ENCODE measurements around the gene TIGAR.

Gene TIGAR

GRCh38 chr12:4278329-4279197 is 42.5 kb upstream of the TIGAR start:
- DNase-seq (ENCODE audit: low read depth): no peak
- H3K4me3 ChIP-seq (ENCODE audit: low read depth, low read length): no peak overlapping the region
- TF ChIP-seq, protein P1, sequence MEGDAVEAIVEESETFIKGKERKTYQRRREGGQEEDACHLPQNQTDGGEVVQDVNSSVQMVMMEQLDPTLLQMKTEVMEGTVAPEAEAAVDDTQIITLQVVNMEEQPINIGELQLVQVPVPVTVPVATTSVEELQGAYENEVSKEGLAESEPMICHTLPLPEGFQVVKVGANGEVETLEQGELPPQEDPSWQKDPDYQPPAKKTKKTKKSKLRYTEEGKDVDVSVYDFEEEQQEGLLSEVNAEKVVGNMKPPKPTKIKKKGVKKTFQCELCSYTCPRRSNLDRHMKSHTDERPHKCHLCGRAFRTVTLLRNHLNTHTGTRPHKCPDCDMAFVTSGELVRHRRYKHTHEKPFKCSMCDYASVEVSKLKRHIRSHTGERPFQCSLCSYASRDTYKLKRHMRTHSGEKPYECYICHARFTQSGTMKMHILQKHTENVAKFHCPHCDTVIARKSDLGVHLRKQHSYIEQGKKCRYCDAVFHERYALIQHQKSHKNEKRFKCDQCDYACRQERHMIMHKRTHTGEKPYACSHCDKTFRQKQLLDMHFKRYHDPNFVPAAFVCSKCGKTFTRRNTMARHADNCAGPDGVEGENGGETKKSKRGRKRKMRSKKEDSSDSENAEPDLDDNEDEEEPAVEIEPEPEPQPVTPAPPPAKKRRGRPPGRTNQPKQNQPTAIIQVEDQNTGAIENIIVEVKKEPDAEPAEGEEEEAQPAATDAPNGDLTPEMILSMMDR (IDR thresholded peaks at IDR 0.05; ENCODE audit: insufficient read depth, low read depth, low read length, missing control alignments): no peak

DNA sequence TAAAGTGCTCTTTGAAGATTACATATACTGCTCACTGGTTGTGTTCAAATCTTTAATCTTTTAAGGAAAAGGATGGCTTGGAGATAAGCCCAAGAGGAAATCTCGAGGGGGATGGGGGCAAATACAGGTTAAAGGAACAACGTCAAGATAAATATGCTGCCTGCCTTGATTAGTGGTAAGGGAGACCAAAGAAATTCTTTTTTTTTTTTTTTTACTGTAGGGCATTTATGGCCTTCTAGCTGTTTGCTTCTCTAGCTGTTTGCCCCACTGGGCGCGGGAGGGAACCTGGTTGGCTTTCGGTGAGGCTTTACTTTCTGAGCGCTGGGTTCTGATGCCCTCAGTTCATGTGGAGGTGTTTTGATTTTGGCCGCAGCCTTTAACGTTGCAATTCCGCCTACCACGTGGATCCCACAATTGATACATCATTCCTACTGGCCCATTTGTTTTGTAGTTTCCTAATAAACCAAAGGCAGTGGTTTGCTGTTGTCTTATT is 41.8 kb upstream of the TIGAR start:
- no peak overlapping the region for H3K4me3 ChIP-seq (ENCODE audit: low read depth, low read length)
- no peak for DNase-seq (ENCODE audit: low read depth)
- TF ChIP-seq, protein P1 (IDR thresholded peaks at IDR 0.05; ENCODE audit: insufficient read depth, low read depth, low read length, missing control alignments): no peak

GRCh38 chr12:4280351-4281163 is 40.5 kb upstream of the TIGAR start:
- TF ChIP-seq, protein P1 (IDR thresholded peaks at IDR 0.05; ENCODE audit: insufficient read depth, low read depth, low read length, missing control alignments): no peak
- DNase-seq (ENCODE audit: low read depth): no peak
- no peak overlapping the region for H3K4me3 ChIP-seq (ENCODE audit: low read depth, low read length)

DNA sequence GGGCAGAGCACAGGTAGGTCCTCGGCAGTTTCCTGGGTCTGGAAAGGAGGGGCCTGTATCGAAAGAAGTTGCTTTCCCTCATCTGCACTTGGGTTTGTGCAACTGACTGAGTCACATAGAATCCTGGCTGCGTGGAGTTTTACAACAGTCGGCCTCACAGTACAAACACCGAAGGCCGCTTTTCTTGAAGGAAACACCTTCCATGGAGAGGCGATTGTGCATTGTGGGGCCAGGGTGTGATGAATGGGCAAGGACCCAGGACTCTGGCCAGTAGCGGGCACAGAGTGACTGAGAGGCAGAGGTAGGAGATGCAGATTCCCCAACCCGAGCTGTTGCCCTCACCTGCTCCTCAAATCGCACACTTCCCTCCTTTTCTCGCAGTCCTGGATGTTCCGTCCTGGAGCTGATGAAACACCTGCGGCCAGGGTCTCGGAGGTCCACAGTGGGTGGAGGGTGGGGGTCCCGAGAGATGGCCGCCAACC is 39.8 kb upstream of the TIGAR start:
- TF ChIP-seq, protein P1 (IDR thresholded peaks at IDR 0.05; ENCODE audit: insufficient read depth, low read depth, low read length, missing control alignments): no peak
- no peak for DNase-seq (ENCODE audit: low read depth)

DNA sequence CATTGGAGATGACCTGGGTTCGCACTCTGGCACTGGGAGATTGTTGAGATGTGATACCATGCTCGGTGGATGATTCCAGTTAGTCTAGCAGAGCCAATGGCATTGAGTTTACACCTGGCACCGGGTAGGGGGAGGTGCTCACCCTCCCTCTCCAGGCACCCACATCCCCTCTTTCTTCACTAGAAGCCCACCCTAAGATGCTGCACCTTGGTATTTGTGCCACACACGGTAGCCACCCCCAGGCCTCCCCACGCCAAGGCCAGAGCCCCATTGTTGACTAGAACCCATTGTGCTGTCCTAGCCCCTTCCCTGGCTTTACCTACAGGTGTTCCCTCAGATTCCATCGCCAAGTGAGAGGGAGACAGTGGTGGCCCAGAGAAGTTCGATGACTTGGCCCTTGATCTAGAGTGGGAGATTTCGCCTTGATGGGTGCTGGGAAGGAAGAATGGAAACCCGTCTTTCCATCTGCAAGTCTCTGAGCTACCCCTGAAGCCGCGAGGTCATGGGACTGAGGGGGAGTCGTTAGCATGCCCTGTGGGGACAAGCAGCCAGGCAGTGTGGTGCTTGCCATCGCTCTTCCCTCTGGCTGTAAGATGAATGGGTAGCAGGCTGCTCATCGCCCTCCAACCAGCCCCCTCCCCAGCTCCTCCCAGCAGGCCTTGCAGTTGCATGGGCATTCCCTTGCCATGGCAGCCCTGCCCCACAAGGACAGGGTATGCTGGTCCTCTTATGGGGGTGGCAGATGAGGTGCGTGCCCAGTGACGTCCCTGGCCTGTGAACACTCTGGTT is 38.7 kb upstream of the TIGAR start:
- H3K4me3 ChIP-seq (ENCODE audit: low read depth, low read length): no peak overlapping the region
- TF ChIP-seq, protein P1 (IDR thresholded peaks at IDR 0.05; ENCODE audit: insufficient read depth, low read depth, low read length, missing control alignments): no peak
- no peak for DNase-seq (ENCODE audit: low read depth)

More for the DNA sequence above, 39.8 kb upstream of the TIGAR start:
- H3K4me3 ChIP-seq (ENCODE audit: low read depth, low read length): no peak overlapping the region

DNA sequence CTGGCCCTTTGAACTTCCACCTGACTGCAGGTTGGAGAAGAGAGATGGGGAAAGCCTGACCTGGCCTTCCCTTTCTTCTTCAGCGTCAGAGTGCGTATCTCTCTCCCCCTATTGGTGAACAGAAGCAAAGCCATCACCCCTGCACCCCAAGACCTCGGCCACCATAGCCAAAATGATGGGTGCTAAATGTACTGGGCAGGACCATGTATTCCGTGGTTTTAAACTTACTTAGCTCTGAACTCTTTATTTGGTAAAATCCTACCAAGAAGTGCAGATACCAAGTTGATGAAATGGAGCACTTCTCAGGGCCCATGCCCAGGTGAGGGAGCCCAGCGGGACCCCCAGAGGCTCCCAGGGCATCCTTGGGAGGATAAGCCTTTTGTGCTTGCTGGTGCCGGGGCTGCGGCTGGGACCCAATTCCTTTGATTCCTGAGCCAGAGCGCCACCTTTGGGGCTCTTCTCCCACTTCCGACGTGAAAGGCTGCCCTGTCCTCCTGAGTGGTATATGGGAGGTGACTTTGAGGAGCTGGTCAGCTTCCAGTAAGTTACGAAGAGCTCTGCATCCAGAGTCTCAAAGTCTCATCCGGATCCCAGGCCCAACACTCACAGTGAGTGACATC is 38.0 kb upstream of the TIGAR start:
- no peak for DNase-seq (ENCODE audit: low read depth)
- TF ChIP-seq, protein P1 (IDR thresholded peaks at IDR 0.05; ENCODE audit: insufficient read depth, low read depth, low read length, missing control alignments): no peak
- no peak overlapping the region for H3K4me3 ChIP-seq (ENCODE audit: low read depth, low read length)

Measured in GM12865 (cell line).